Right lobe of liver (tissue), 6 donors: ENCODE data around the gene EMP1. TPM values are rescaled to one million over a fixed set of nuclear protein-coding genes. Genes with fewer than 3 reads are reported as not detected.

Experiments used
- ATAC-seq, 4 donors: fragments of 200-7000 bp; cut with Tn5 transposase; one replicate each; pipeline ENCODE4 v1.9.1; 2020; ENCODE audit warnings: mild to moderate bottlenecking in 4 of 4, moderate library complexity in 4 of 4
- DNase-seq, 3 donors: peaks; one replicate each; pipeline ENCODE4 v3.0.0-alpha.2; 2020
- H3K27ac ChIP-seq, 3 donors: fragments of 200-600 bp; one replicate each; pipeline ENCODE4 v1.8.0; 2022
- H3K27me3 ChIP-seq, 2 donors: fragments of 200-600 bp; one replicate each; pipeline ENCODE4 v1.8.0; 2022
- H3K36me3 ChIP-seq, 4 donors: fragments of 200-600 bp; sonication (generic) in 1 of 4; one replicate each; pipeline versions ENCODE4 v1.5.1 to v1.8.0; 2017 to 2022; ENCODE audit warnings: control low read depth in 1 of 4
- H3K4me1 ChIP-seq, 4 donors: fragments of 200-600 bp; sonication (generic) in 1 of 4; one replicate each; pipeline versions ENCODE4 v1.5.1 to v1.8.0; 2017 to 2022; ENCODE audit warnings: control low read depth in 1 of 4
- H3K4me3 ChIP-seq, 3 donors: fragments of 200-600 bp; one replicate each; pipeline ENCODE4 v1.8.0; 2022
- H3K9me3 ChIP-seq, 4 donors: fragments of 200-600 bp; sonication (generic) in 1 of 4; one replicate each; pipeline versions ENCODE4 v1.5.1 to v1.8.0; 2017 to 2022; ENCODE audit warnings: control low read depth in 1 of 4
- POLR2A ChIP-seq: fragments of 450-650 bp; IDR thresholded peaks from one replicate; pipeline ENCODE4 v1.6.1; 2017; ENCODE audit warnings: antibody characterized with exemption, mild to moderate bottlenecking
- WGBS: methylation state at CpG from one replicate; pipeline ENCODE4 v1.1.6; 2018; ENCODE audit warnings: low coverage, low lambda C conversion rate; ENCODE audit not compliant: insufficient coverage; ENCODE audit errors: missing lambda C conversion rate; 5-methylcytosine and 5-hydroxymethylcytosine counted together
- intact Hi-C, 2 donors: fragments of 100-400 bp; cut with DNase I; formaldehyde crosslinking; loops; one replicate each; pipeline versions ENCODE4 v1.11.2 to v1.14.1; 2022
- total RNA-seq, 6 experiments: library from RNA; depleted of rRNA in 2 of 6; stranded (reverse); fragments of >200 nt in 2 of 6; fragmentation: NEBNext Ultra II Directional in 3 of 6; extraction: Animal tissue kit (Norgen Biotek cat#: 25700) in 3 of 6; gene quantifications; one replicate each; pipeline versions ENCODE4 v1.1.0 to v1.2.4, GENCODE V29; 2016 to 2023
- TF ChIP-seq, protein P1 (sequence below), 4 donors: fragments of 200-600 bp in 3 of 4; fragments of 450-650 bp in 1 of 4; IDR thresholded peaks; one replicate each; pipeline versions ENCODE4 v1.5.1 to v1.8.0; 2016 to 2022; ENCODE audit warnings: antibody characterized with exemption in 4 of 4, mild to moderate bottlenecking in 2 of 4
- donor health status: DM: no; HTN: yes; CAD: no.
- donor health status: DM: no; HTN: no; CAD: no.
- donor health status: DM: no; HTN: no; CAD: no.
- donor health status: DM: no; HTN: yes; CAD: no.
- donor health status: DM: no; HTN: yes; CAD: no.

The EMP1 gene
- total RNA-seq, 6 experiments from 2014 or later = 3.1 to 25.0 (median 14.5) TPM

GRCh38 chr12:13169272-13169671, 27.3 kb upstream of the EMP1 start:
- 0% methylated on average over 1 of the region's 1 CpG for WGBS
- no peak for TF ChIP-seq POLR2A
- TF ChIP-seq, protein P1, sequence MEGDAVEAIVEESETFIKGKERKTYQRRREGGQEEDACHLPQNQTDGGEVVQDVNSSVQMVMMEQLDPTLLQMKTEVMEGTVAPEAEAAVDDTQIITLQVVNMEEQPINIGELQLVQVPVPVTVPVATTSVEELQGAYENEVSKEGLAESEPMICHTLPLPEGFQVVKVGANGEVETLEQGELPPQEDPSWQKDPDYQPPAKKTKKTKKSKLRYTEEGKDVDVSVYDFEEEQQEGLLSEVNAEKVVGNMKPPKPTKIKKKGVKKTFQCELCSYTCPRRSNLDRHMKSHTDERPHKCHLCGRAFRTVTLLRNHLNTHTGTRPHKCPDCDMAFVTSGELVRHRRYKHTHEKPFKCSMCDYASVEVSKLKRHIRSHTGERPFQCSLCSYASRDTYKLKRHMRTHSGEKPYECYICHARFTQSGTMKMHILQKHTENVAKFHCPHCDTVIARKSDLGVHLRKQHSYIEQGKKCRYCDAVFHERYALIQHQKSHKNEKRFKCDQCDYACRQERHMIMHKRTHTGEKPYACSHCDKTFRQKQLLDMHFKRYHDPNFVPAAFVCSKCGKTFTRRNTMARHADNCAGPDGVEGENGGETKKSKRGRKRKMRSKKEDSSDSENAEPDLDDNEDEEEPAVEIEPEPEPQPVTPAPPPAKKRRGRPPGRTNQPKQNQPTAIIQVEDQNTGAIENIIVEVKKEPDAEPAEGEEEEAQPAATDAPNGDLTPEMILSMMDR (IDR thresholded peaks at IDR 0.05) = no peak
- no peaks in the 10 kb centered on the region for H3K27me3 ChIP-seq
- intact Hi-C loops = no loop called here
- peak overlapping the region in 1 of 3 donors; percentile 31 for H3K27ac ChIP-seq
- H3K36me3 ChIP-seq = no peaks in the 10 kb centered on the region
- DNase-seq (peak; percentile 36 to 87 (median 72)), ATAC-seq (peak; percentile 71 to 80 (median 74))
- peaks cover 0 to 42% (median 0%) of the 10 kb centered on the region in 4 donors for H3K4me1 ChIP-seq
- no peaks in the 10 kb centered on the region for H3K9me3 ChIP-seq
- no peak overlapping the region for H3K4me3 ChIP-seq

DNA sequence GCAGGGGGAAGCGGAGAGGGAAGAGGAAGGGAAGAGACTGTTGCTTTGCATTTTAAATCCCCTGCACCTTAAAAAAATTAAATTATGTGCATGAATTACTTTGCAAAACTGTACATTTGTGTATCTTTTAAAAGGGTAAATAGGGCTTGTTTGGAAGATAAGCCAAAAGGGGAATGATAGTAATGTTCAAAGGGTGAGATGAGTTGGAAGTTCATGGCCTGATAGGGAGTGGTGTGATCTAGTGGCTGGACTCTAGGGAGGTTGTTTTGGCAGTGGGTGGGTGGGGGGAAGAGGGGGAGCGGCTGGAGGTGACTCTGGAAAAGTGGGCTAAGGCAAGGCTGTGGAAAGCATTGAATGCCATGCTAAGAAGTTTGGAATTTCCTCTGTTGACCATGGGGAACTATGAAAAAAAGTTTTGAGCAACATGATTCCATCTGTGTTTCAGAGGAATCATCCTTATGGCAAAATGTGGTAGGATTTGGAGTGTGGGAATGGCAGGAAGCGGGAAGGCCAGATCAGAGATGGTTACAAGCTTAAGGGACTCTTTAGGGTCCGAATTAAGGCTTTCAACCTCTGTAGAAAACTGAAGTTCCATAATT, 25.5 kb upstream of the EMP1 start:
- Histone ChIP-seq H3K27ac (peak overlapping the region in 1 of 3 donors; percentile 45), H3K4me3 (no peak overlapping the region), H3K27me3 (no peaks in the 10 kb centered on the region), H3K36me3 (no peaks in the 10 kb centered on the region), H3K4me1 (peaks cover 0 to 34% (median 0%) of the 10 kb centered on the region in 4 donors), H3K9me3 (no peaks in the 10 kb centered on the region)
- TF ChIP-seq, protein P1 (IDR thresholded peaks at IDR 0.05) = no peak
- TF ChIP-seq POLR2A = no peak
- peak in 1 of 4 donors; percentile 61 for ATAC-seq
- no peak for DNase-seq
- intact Hi-C loops = no loop called here
- WGBS = 74% methylated on average over 4 of the region's 4 CpGs

DNA sequence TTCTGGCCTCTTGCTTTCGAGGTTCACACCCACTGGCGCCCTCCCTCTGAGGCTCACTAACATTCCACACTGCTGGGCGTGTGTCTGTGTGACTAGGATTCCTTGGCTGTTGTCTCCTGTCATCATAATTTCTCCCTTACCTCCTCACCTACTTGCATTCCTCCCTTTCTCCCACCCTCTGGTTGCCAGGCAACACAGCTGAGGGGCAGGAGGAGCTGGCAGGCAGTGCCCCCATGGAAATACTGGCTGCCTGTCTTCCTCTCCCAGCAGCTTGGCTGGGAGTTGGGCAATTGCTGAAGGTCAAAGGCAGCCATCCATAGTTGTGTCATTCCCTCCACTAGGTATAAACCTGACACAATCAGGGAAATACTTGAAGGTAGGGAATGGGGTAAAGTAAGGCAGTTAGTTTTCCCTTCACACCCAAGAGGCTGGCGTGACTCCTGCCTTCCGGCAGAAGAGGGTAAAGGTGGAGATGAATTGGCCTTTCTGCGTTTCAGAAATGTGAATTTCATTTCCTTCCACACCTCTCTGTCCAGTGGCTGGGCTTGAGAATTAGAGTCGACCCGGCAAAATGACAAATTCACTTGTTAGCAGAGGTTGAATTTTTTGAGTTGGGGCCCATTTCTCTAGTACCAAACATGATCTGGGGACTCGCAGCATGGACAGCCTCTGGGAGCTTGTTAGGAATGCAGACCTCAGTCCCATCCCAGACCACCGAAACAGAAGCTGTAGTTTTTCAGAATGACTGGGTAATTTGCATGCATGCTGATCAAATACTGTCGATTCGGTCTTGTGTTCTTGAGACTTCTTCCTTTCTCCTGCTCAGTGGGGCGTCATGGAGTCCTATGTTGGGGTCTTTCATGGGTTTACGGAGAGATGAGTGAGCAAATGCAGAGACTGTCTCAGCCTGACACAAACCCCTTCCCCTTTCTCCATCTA, 24.3 kb upstream of the EMP1 start:
- Histone ChIP-seq H3K9me3 (no peaks in the 10 kb centered on the region), H3K27me3 (no peaks in the 10 kb centered on the region), H3K4me3 (no peak overlapping the region), H3K4me1 (peaks cover 0 to 33% (median 0%) of the 10 kb centered on the region in 4 donors), H3K36me3 (no peaks in the 10 kb centered on the region), H3K27ac (peak overlapping the region in 1 of 3 donors; percentile 45)
- TF ChIP-seq, protein P1 (IDR thresholded peaks at IDR 0.05) = no peak
- no peak for TF ChIP-seq POLR2A
- 68% methylated on average over 11 of the region's 14 CpGs for WGBS
- ATAC-seq = peak; percentile 42 to 87 (median 78)
- DNase-seq = peak; percentile 52 to 88 (median 87)
- intact Hi-C loops = no loop called here

- Histone ChIP-seq H3K27me3 (no peaks in the 10 kb centered on the region), H3K27ac (no peak overlapping the region), H3K4me1 (peaks cover 0 to 33% (median 0%) of the 10 kb centered on the region in 4 donors), H3K9me3 (no peaks in the 10 kb centered on the region), H3K4me3 (no peak overlapping the region), H3K36me3 (no peaks in the 10 kb centered on the region)
- DNase-seq (no peak), ATAC-seq (peak in 3 of 4 donors; percentile 33 to 53 (median 46))
- TF ChIP-seq POLR2A = no peak
- TF ChIP-seq, protein P1 (IDR thresholded peaks at IDR 0.05) = no peak
- intact Hi-C loops = no loop called here
- 66% methylated on average over 10 of the region's 12 CpGs for WGBS
Observed at GRCh38 chr12:13173012-13173932, 23.3 kb upstream of the EMP1 start.
